Astrocyte of the spinal cord (primary cell): ENCODE measurements around the gene TRIO.

Source experiments
- DNase-seq: peaks from one replicate; pipeline ENCODE4 v3.0.0; 2011; ENCODE audit warnings: low read depth, low spot score
- H3K4me3 ChIP-seq: 2 replicates; pipeline ENCODE4 v1.5.1; 2011; ENCODE audit warnings: low read depth, mild to moderate bottlenecking, low read length, moderate library complexity
- CTCF ChIP-seq: IDR thresholded peaks from 2 replicates; pipeline ENCODE4 v1.5.1; 2012; ENCODE audit warnings: low read depth, mild to moderate bottlenecking, low read length, inconsistent platforms
- in situ Hi-C: cut with HindIII; loops from 2 replicates; pipeline ENCODE4 v1.10.0; 2017; ENCODE audit warnings: low sequenced_read_pairs

TRIO gene

DNA sequence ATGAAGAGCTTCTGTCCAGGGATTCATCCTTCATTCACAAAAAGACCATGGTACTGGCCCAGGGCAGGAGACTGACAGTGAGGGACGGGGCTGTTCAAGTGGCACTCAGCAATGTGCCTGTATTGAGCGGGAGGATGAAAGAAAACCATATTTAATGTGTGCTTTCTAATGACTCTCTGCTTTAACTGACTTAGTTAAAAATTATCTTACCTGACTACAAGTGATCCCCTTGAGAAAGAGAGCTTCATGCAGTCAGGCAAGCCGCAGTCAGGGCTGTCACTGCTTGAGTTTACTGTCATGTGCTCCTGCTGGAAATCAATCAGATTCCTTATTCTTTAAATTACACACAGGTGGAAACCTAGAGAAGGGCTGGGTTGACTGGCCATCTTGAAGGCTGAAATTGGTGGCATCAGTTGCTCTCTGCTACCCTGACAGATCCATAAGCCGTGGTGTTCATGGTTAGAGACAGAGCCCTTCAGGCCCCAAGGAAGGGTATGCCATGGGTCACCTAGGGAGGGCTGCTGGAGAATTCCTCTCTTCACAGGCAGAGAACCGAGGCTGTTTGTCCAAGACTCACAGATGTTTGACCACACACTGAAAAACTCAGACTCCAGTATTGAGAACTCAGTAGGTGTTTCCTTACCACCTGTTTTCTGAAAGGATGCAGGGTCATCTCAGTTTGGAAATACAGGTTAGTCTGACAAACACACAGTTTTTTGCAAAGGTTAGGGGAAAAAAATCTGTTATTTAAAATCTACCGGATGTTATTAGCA lies 70.9 kb downstream of the TRIO start:
- DNase-seq, result no peak
- TF ChIP-seq CTCF, result no peak
- in situ Hi-C loops, result no loop called here
- H3K4me3 ChIP-seq, result no peak overlapping the region

DNA sequence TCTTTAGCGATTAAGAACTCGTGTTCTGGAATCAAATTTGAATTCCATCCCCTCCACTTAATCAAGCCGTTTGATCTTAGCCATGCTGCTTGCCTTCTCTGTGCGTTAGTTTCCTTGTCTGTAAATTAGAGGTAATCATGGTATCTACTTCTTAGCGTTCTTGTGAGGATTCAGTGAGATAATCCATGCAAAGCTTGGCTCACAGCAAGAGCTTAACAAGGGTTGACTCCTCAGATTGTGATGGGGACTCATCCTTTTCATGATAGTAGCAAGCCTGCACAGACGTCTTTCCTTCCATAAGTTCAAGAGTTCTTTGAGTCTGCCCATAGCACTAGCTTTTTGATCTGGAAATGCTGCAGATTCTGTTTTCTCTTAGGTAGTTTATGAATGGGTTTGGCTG lies 72.8 kb downstream of the TRIO start:
- in situ Hi-C loops, result no loop called here
- no peak for TF ChIP-seq CTCF
- no peak for DNase-seq
- H3K4me3 ChIP-seq, result no peak overlapping the region

- peak; percentile 39 for DNase-seq
- in situ Hi-C loops, result no loop called here
- TF ChIP-seq CTCF, result no peak
- H3K4me3 ChIP-seq, result no peak overlapping the region
Observed at GRCh38 chr5:14216372-14216771, 73.2 kb downstream of the TRIO start.

DNA sequence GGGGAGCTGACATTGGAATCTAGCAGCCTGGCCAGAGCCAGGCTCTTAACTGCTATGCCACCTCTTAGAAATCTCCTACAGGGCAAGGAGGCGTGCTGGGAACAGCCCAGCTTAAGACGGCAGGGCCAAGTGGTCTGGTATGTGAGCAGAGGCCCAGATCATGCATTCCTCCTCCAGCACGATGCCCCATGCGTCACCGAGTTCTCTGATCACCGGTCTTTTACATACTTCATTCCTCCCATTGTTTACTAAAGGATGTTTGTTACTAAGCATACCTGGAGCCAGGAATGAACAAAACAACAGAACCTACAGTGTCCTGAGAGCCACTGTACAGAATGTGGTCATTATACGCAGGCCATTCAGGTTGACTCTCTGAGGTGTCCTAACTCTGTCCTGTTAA lies 73.8 kb downstream of the TRIO start:
- no peak for DNase-seq
- in situ Hi-C loops, result no loop called here

DNA sequence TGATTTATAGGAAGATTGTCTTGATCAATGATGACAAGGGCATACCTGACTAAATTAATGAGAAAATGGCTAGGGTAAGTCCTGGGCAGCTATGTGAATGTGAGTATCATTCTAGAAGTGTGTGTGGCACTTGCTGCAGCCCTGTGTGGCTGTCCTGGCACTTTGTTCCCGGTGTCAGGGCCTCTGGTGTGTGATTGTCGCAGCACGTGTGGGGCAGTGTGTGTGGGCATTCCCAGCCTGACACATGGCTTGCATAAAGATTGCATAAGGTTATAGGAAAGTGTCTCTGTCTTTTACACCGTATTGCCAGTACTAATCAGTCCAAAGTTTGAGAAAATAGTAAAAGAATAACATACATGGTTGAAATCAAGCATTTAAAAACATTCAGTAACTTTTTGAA lies 74.4 kb downstream of the TRIO start:
- H3K4me3 ChIP-seq, result no peak overlapping the region
- in situ Hi-C loops, result no loop called here
- no peak for DNase-seq
- TF ChIP-seq CTCF, result no peak

More for the DNA sequence above, 73.8 kb downstream of the TRIO start:
- TF ChIP-seq CTCF, result no peak
- no peak overlapping the region for H3K4me3 ChIP-seq

GRCh38 chr5:14218011-14218410 lies 74.9 kb downstream of the TRIO start:
- DNase-seq, result no peak
- no peak for TF ChIP-seq CTCF
- H3K4me3 ChIP-seq, result no peak overlapping the region
- in situ Hi-C loops, result no loop called here
